GM19035 (cell line): ENCODE data around the gene CCZ1B.
A peak's percentile ranks its signal among the peaks of the same experiment; 100 is the strongest.
"Not testable (repeated sequence)": the region's sequence is repeated elsewhere in the genome, so short reads cannot be mapped to it uniquely, and the experiment has no call there.

Source experiments
- ATAC-seq: cut with Tn5 transposase; IDR thresholded peaks from one replicate; pipeline ENCODE4 v1.9.1; 2021; ENCODE audit not compliant: unreplicated experiment

The CCZ1B gene

GRCh38 chr7:6826151-6826550 is at the start of gene CCZ1B:
Gene CCZ1B (minus strand): TSS chr7:6826275. CDS start chr7:6826197, 78 bp downstream.
- peak; percentile 99 for ATAC-seq

GRCh38 chr7:6875022-6875421 is 48.9 kb upstream of the CCZ1B start:
- ATAC-seq = not testable (repeated sequence)

- ATAC-seq = not testable (repeated sequence)
Observed at GRCh38 chr7:6872246-6872945, 46.3 kb upstream of the CCZ1B start.

- not testable (repeated sequence) for ATAC-seq
Observed at GRCh38 chr7:6871421-6872144, 45.5 kb upstream of the CCZ1B start.

GRCh38 chr7:6864751-6865150 is 38.7 kb upstream of the CCZ1B start:
- not testable (repeated sequence) for ATAC-seq

GRCh38 chr7:6864188-6864587 is 38.1 kb upstream of the CCZ1B start:
- not testable (repeated sequence) for ATAC-seq

- ATAC-seq = not testable (repeated sequence)
Observed at GRCh38 chr7:6862876-6863275, 36.8 kb upstream of the CCZ1B start.

GRCh38 chr7:6857721-6858314 is 31.7 kb upstream of the CCZ1B start:
- ATAC-seq = not testable (repeated sequence)

GRCh38 chr7:6855563-6856131 is 29.6 kb upstream of the CCZ1B start:
- not testable (repeated sequence) for ATAC-seq

- ATAC-seq = not testable (repeated sequence)
Observed at GRCh38 chr7:6854747-6855562, 28.9 kb upstream of the CCZ1B start.

- not testable (repeated sequence) for ATAC-seq
Observed at GRCh38 chr7:6853681-6854080, 27.6 kb upstream of the CCZ1B start.

GRCh38 chr7:6849127-6849526 is 23.1 kb upstream of the CCZ1B start:
- not testable (repeated sequence) for ATAC-seq

GRCh38 chr7:6847751-6848150 is 21.7 kb upstream of the CCZ1B start:
- not testable (repeated sequence) for ATAC-seq

- ATAC-seq = not testable (repeated sequence)
Observed at GRCh38 chr7:6845971-6846449, 19.9 kb upstream of the CCZ1B start.

GRCh38 chr7:6843654-6844053 is 17.6 kb upstream of the CCZ1B start:
- not testable (repeated sequence) for ATAC-seq

GRCh38 chr7:6843092-6843491 is 17.0 kb upstream of the CCZ1B start:
- ATAC-seq = not testable (repeated sequence)

GRCh38 chr7:6842278-6842921 is 16.3 kb upstream of the CCZ1B start:
- not testable (repeated sequence) for ATAC-seq

- not testable (repeated sequence) for ATAC-seq
Observed at GRCh38 chr7:6837081-6837480, 11.0 kb upstream of the CCZ1B start.

GRCh38 chr7:6835521-6835920 is 9.4 kb upstream of the CCZ1B start:
- ATAC-seq = not testable (repeated sequence)

GRCh38 chr7:6833636-6834035 is 7.6 kb upstream of the CCZ1B start:
- no peak for ATAC-seq
